M059J (cell line): ENCODE data around the gene ZNF146. TPM values are rescaled to one million over a fixed set of nuclear protein-coding genes. Genes with fewer than 3 reads are reported as not detected.
"Not testable (repeated sequence)": the region's sequence is repeated elsewhere in the genome, so short reads cannot be mapped to it uniquely, and the experiment has no call there.

Source experiments
- DNase-seq: peaks from one replicate; pipeline ENCODE4 v3.0.0-alpha.2; 2012; ENCODE audit warnings: low read depth
- total RNA-seq: library from RNA; depleted of rRNA; stranded (reverse); fragments of >200 nt; shearing (Covaris generic); gene quantifications from 2 replicates; pipeline ENCODE4 v1.2.3, GENCODE V29; 2014; rRNA removed

ZNF146 gene
- total RNA-seq, result 72.9 and 95.5 TPM in 2 replicates

GRCh38 chr19:36214386-36215275, at the start of gene ZNF146, which contains the start of gene ZNF565:
TSS of gene ZNF146 (plus strand) at chr19:36215106. CDS start at chr19:36236441, 21,335 bp downstream.
TSS of gene ZNF565 (minus strand) at chr19:36214665. CDS start at chr19:36201985, 12,680 bp downstream.
- peak; percentile 99 for DNase-seq

DNA sequence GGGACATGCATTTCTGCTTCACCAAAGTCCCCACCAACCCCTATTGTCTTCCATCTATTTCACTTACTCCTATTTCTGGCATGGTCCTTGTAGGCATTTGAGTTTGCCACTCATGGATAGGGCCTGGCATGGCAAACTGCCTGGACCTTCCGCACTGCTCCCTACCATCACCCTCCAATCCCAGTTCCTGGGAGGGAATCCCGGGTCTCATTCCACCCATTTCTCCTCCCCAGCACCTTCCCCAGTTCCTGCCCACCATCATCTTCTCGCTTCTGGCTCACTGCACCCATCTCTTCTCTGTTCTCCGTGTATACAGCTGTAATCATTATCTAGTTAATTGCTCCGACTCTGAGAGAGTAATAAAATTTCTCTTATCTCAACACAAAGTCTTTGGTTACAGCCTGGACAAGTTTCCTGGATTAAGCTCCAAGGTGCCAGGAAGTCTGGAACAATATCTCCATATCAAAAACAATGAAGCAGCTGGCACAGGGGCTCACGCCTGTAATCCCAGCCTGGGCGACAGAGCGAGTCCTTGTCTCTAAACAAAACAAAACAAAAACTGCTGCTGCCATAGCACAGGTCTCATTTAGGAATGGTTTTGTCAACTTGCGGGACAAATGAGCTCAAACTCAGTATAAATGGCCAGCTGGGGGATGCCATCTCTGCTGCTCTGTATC, 45.7 kb upstream of the ZNF146 start:
- DNase-seq, result peak; percentile 81

DNA sequence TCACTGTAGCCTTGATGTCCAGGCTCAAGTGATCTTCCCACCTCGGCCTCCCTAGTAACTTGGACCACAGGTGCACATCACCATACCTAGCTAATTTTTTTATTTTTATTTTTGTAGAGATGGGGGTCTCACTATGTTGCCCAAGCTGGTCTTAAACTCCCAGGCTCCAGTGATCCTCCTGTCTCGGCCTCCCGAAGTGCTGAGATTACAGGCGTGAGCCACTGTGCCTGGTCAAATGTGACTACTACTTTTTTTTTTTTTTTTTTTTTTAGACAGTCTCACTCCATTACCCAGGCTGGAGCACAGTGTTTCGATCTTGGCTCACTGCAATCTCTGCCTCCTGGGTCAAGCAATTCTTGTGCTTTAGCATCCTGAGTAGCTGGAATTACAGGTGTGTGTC, 42.1 kb upstream of the ZNF146 start:
- DNase-seq, result no peak

DNA sequence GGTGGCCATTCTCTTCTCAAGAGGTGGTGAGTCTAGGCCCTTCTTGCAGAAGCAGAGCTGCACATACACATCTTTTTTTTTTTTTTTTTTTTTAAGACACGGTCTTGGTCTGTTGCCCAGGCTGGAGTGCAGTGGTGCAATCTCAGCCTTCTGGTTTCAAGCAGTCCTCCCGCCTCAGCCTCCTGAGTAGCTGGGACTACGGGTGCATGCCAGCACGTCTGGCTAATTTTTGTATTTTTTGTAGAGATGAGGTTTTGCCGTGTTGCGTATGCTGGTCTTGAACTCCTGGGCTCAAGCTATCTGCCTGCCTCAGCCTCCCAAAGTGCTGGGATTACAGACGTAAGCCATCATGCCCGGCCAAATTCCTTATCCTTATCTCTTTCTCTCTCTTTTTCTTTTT, 41.1 kb upstream of the ZNF146 start:
- DNase-seq, result not testable (repeated sequence)

DNA sequence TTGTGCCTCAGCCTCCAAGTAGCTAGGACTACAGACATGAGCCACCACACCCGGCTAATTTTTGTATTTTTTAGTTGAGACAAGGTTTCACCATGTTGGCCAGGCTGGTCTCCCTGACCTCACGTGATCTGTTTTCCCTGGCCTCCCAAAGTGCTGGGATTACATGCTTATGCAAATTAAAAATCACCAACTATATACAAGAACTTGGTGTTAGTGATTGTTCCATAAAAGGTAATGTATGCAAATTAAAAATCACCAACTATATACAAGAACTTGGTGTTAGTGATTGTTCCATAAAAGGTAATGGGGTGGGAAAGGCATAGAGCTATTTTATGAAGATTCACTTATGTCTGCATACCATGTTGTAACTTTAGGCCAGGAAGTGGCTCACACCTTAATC, 35.8 kb upstream of the ZNF146 start:
- DNase-seq, result not testable (repeated sequence)

GRCh38 chr19:36182612-36183244, 32.2 kb upstream of the ZNF146 start:
- peak; percentile 15 for DNase-seq

- DNase-seq, result no peak
These were observed 31.7 kb upstream of the ZNF146 start for GRCh38 chr19:36183245-36183628.

GRCh38 chr19:36186722-36187121, 28.2 kb upstream of the ZNF146 start:
- DNase-seq, result not testable (repeated sequence)

DNA sequence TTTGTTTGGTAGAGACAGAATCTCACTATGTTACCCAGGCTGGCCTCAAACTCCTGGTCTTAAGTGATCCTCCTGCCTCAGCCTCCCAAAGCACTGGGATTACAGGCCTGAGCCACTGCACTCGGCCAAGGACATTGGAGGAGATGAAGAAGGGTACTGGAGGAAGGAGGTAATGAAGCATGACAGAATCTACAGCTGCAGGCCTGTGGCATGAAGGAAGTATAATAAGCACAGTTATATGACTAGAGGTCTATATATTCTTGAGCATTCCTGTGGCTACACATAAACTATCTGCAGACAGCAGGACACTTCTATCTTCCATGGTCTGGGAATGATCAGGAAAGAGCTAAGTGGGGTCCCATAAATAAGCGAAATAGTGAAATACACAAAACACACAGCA, 18.7 kb upstream of the ZNF146 start:
- DNase-seq, result no peak

DNA sequence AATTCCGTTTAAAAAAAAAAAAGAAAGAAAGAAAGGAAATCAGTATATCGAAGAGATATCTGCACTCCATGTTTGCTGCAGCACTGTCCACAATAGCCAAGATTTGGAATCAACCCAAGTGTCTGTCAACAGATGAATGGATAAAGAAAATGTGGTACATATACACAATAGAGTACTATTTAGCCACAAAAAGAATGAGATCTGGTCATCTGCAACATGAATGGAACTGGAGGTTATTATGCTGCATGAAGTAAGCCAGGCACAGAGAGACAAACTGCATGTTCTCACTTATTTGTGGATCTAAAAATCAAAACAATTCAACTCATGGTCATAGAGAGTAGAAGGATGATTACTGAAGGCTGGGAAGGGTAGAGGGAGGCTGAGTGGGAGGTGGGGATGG, 16.8 kb upstream of the ZNF146 start:
- no peak for DNase-seq

DNA sequence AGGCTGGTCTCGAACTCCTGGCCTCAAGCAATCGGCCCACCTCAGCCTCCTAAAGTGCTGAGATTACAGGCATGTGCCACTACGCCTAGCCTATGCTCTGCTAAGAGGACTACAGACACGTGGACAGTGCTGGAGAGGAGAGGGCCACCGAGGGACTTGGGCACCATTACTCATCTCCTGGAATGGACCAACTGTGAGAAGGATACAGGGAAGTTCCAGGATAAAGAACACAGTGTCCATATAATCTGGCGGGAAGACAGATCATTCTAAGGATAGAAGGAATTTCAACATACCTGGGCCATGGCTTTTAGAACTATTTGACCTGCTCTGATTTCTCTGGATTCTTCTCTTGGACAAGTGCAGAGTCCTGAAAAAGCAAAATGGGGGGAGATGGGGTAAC, 13.2 kb upstream of the ZNF146 start:
- no peak for DNase-seq

- DNase-seq, result no peak
These were observed 11.6 kb upstream of the ZNF146 start for GRCh38 chr19:36203293-36203692.

- no peak for DNase-seq
These were observed 7.2 kb upstream of the ZNF146 start for GRCh38 chr19:36207605-36208252.

DNA sequence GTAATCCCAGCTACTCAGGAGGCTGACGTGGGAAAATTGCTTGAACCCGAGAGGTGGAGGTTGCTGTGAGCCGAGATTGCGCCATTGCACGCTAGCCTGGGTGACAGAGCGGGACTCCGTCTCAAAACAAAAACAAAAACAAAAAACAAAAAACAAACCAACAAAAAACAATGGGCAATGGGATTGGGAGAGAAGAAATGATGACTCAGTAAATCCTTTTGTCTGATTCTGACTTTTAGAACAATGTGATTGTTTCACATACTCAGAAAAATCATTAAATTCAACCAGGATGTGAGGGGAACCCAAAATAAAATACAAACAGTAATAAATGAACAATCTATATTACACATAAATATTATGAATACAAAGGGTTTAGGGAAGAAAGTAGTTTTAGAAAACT, 5.5 kb upstream of the ZNF146 start:
- no peak for DNase-seq

GRCh38 chr19:36210497-36210896, 4.4 kb upstream of the ZNF146 start:
- no peak for DNase-seq

DNA sequence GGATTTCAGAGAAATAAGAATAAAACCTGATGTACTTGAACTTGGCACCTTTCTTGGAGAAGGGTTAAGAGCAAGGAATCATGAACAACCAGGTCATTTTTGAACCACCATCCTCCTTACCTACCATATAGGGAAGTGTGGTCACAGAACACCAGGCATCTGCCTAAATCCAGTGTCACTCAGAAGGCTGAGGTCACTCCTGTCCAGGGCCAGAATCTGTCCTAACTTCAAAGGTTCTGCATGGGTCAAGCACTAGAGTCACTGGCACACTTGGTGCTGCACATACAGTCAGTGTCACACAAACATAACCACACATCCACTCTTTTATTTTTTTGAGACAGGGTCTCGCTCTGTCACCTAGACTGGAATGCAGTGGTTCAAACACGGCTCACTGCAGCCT, 2.0 kb upstream of the ZNF146 start:
- no peak for DNase-seq

GRCh38 chr19:36215276-36216123, 594 bp downstream of the ZNF146 start:
- no peak for DNase-seq

DNA sequence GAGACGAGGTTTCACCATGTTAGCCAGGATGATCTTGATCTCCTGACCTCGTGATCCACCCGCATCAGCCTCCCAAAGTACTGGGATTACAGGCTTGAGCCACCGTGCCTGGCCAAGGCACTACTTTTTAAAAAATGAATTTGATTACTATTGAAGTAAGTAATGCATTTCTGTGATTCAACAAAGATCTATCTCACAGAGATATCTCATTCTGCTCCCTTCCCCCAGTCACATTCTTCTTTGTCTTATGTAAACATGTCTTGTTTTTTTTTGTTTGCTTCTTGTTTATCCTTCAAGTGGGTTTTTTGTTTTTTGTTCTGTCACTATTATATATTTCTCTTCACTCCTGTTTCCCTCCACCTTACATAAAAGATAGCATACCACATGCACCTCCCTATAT, 6.6 kb downstream of the ZNF146 start:
- no peak for DNase-seq

GRCh38 chr19:36222503-36222902, 7.6 kb downstream of the ZNF146 start:
- DNase-seq, result no peak

DNA sequence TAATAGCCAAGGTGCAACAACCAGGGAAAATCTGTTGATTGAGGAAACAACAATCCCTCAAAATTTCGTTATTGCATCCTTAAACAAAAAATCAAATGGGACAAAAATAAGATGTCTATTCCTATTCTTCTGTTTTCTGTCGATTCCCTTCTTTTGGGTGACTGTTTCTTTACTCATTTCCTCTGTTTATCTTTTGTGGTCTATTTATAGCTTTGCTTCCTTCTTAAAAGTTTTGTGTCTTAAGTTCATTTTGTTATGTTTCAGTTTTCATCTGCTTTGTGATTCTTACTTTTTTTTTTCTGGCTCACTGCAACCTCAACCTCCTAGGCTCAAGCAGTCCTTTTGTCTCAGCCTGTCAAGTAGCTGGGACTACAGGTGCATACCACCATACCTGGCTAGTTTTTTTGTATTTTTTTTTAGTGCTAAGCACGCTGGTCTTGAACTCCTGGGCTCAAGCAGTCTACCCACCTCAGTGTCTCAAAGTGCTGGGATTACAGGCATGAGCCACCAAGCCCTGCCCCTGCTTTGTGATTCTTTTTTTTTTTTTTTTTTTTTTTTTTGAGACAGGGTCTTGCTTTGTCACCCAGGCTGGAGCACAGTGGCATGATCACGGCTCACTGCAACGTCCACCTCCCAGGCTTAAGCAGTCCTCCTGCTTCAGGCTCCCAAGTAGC, 10.4 kb downstream of the ZNF146 start:
- DNase-seq, result peak; percentile 81
